ENCODE results near the gene RPL26.
"Not testable (repeated sequence)": the region's sequence is repeated elsewhere in the genome, so short reads cannot be mapped to it uniquely, and the experiment has no call there.

DNA sequence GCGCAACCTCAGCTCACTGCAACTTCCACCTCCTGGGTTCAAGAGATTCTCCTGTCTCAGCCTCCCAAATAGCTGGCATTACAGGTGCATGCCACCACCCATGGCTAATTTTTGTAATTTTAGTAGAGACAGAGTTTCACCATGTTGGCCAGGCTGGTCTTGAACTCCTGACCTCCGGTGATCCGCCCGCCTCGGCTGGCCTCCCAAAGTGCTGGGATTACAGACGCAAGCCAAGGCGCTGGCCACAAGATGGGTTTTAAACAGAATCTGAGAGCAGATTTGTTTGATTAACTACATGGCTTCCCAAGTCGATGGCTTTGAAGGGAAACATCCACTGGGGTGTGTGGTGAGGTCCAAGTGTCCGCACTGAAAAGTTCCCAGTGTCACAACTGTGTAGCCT lies 11.5 kb upstream of the RPL26 start:
- TF ChIP-seq, protein P1, sequence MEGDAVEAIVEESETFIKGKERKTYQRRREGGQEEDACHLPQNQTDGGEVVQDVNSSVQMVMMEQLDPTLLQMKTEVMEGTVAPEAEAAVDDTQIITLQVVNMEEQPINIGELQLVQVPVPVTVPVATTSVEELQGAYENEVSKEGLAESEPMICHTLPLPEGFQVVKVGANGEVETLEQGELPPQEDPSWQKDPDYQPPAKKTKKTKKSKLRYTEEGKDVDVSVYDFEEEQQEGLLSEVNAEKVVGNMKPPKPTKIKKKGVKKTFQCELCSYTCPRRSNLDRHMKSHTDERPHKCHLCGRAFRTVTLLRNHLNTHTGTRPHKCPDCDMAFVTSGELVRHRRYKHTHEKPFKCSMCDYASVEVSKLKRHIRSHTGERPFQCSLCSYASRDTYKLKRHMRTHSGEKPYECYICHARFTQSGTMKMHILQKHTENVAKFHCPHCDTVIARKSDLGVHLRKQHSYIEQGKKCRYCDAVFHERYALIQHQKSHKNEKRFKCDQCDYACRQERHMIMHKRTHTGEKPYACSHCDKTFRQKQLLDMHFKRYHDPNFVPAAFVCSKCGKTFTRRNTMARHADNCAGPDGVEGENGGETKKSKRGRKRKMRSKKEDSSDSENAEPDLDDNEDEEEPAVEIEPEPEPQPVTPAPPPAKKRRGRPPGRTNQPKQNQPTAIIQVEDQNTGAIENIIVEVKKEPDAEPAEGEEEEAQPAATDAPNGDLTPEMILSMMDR (IDR thresholded peaks at IDR 0.05), result not testable (repeated sequence)
- TF ChIP-seq POLR2A (IDR thresholded peaks at IDR 0.05), result not testable (repeated sequence)

Data from uterus (tissue), 2 donors.